GM19238 (cell line): ENCODE data around the gene PRMT1.
A peak's percentile ranks its signal among the peaks of the same experiment; 100 is the strongest.
"Not testable (repeated sequence)": the region's sequence is repeated elsewhere in the genome, so short reads cannot be mapped to it uniquely, and the experiment has no call there.

ENCODE experiments used
- DNase-seq: peaks from one replicate; pipeline ENCODE4 v3.0.0; 2011; ENCODE audit warnings: low spot score; ENCODE audit not compliant: insufficient read length

PRMT1 gene

DNA sequence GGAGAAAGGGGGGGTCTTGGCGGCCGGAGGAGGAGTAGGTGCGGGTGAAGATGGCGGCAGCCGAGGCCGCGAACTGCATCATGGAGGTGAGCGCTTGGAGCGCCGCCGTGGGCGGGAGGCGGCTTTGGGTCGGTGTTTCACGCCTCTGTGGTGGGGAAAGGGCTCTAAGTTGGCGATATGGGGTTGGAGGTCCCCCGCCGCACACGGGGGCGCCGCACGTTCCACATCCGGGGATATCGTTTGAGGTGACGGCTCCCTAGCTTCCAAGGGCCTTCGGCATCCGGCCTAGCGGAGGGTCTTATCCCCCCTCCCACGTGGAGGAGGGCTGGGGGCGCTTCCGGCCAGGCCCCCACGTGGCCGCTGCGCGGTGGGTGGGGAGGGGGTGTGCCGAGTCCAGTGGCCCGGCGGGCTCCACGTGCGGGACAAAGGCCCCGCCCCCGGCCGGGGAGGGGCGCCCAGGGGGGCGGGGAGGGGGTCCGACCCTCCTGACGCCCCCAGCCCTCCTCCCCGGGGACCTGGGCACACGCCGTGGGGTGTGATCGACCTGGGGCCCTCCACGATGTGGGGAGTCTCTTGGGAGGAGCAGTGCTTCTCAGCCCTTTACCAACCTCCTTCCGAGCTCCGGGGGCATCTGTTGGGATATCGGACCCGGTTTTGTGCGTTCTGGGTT, at the start of gene PRMT1:
Gene PRMT1 (plus strand): TSS at position 41 of the 670 bp plus-strand sequence. CDS start 10 bp downstream, at position 51.
- DNase-seq: no peak

DNA sequence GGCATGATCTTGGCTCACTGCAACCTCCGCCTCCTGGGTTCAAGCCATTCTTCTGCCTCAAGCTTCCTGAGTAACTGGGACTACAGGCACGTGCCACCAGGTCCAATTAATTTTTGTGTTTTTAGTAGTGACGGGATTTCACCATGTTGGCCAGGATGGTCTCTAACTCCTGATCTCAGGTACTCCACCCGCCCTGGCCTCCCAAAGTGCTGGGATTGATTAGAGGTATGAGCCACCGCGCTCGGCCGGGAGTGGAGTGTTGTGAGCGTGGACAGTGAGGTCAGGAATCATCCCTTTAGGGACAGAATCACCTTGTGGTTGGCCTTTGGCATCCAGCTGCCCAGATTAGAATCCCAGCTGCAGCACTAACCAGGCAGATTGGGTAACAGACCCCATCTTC, 47.4 kb upstream of the PRMT1 start:
- DNase-seq: no peak

DNA sequence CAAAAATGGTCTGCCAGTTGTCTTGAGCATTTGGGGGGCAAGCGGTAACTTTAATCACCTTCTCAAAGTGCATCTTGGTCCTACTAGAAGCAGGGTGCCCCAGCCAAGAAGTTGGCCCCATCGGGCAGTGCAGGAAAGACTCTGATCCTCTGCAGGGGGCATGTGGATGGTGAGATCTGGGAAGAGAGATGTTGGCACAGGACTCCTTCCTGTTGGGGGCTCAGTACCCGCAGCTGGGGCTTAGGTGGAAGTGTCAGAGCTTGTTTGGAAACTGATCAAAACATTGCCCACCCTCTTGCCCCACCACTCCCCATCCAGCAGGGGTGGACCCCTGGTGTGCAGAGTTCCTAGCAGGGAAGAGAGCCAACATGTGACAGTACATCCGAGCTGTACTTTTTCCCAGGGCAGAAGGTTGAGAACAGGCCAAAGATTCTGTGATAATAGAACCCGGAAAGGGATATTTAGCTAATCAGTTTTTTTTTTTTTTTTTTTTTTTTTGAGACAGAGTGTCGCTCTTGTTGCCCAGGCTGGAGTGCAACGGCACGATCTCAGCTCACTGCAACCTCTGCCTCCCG, 46.0 kb upstream of the PRMT1 start:
- DNase-seq: no peak

DNA sequence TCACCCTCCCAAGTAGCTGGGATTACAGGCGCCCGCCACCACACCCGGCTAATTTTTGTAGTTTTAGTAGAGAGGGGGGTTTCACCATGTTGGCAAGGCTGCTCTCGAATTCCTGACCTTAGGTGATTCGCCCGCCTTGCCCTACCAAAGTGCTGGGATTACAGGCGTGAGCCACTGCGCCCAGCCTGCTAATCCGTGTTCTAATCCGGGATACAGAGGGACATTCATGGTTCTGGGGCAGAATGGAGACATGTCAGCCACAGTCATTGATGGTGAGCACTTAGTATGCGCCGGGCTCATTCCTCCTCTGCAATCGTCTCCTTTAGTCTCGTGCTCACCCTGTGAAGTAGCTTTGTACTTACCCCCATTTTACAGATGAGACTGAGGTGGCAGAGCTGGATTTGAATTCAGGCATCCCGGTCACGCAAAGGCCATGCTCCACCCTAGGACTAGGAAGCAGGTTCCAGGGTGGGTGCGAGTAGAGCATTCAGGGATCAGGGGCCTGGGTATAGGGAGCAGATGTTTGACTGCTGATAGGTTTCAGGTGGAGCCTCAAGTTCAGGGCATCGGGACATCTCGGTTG, 45.4 kb upstream of the PRMT1 start:
- no peak for DNase-seq

DNA sequence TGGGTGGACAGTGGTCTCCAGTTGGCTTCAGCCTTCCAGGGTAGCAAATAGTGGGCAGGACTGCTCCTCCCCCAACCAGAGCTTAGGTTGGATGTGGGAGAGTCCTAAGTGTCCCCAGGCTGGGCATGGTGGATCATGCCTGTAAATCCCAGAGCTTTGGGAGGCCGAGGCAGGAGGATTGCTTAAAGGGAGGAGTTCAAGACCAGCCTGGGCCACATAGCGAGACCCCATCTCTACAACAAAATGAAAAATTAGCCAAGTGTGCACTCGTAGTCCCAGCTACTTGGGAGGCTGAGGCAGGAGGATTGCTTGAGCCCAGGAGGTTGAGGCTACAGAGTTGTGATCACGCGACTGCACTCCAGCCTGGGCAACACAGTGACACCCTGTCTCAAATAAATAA, 44.5 kb upstream of the PRMT1 start:
- DNase-seq: no peak

DNA sequence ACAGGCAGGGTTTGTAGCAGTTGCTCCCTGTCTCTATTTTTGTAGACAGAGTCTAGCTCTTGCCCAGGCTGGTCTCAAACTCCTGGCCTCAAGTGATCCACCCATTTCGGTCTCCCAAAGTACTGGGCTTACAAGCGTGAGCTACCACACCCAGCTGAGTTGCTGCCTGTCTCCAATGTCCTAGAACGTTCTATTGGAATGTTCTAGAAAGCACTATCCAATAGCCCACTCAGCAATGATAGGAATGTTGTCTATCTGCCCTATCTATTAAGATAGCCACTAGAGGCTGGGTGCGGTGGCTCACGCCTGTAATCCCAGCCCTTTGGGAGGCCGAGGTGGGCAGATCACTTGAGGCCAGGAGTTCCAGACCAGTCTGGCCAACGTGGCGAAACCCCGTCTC, 43.8 kb upstream of the PRMT1 start:
- DNase-seq: not testable (repeated sequence)

DNA sequence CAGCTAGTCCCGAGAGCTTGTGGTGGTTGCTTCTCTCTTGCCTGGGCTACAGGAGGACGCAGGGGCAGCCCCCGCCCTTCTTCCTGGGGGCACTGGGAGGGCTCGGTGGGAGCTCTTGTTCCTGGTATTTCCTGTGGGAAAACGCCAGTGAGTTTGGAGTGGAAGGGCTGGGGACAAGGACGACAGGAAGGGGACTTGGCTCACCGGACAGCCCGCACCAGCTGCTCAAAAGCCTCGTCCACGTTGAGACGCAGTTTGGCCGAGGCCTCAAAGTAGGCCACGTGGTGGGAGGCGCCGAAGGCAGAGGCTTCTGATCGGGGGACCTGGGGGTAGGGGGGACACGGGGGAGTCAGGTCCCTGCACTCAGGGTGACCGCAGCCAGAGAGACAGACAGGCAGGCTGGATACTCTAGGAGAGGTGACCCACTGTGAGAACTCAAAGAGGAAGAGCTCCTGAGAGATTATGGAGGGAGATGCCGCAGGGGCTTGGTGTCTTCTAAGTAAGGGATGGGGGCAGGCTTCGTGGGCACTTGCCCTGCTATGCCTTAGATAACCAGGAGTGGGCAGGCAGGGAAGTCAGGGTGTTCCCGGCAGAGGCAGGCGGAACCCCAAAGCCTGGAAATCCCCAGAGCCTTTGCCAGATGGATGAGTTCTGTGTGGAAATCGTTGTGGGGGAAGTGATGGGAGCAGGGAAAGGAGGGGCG, 41.4 kb upstream of the PRMT1 start:
- DNase-seq: no peak

DNA sequence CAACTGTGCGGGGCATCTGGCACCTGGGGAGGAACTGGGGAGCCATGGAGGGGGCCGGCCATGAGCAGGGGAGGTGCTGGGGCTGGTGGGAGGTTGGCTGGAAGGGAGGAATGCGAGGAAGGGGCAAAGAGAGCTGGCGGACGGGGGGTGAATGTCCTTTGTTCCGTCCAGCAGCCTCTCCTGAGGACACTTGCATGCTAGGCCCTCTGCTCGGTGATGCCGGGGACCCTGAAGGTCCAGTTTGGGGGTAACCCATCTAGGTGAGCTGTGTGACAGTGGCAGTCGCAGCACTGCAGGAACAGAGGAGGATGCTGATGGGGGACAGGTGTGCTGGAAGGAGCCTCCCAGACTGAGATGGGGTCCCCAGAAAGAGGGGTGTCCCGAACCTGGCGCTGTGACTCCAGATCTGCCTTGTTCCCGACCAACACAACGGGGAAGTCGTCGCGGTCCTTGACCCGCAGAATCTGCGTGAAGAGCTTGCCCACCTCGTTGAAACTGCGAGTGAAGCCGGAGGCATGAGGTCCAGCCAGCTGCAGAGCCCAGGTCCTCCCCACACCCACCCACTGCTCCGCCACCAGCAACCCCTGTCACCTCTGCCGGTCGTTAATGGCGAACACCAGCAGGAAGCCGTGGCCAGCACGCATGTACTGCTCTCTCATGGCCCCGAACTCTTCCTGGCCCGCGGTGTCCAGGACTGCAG, 40.7 kb upstream of the PRMT1 start:
- DNase-seq: no peak

DNA sequence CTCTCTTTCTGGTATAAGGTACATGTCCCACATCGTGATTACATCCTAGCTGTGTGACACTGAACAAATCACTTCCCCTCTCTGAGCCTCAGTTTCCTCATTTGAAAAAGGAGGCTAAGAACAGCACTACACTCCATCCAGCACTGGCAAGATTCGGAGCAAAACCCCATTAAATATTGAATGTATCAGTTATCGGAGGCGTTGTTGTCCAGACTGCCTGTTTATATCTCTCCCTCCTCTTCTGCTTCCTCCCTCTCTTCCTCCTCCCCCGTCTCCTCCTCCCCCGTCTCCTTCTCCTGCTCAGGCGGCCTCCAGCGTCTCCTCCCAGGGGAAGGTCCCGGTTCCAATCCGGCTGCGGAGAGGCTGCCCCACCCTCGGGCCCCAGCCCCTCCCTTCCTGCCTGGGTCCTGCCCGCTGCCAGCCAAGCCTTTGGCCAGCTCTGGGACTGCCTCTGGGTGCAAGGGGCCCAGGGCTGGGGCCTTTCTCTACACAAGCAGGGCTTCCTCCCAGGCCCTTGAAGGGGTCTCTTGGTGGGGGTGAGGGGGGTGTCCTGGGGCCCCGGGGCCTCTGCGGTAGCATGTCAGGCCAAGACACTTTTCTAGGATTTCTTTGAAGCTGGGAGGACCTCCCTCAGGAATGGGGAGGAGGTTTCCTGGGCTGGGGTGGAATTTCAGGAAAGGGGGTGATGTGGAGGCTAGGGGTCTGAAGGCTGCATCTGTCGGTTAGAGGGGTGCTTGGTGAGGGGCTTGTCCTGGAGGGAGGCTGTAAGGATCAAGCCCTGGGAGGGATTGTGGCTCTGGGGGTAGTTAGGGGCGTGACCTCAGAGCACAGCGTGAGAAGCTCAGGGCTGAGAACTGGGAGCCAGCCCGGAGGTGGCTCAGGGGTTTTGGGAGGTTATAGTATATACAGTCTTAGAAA, 39.0 kb upstream of the PRMT1 start:
- no peak for DNase-seq

DNA sequence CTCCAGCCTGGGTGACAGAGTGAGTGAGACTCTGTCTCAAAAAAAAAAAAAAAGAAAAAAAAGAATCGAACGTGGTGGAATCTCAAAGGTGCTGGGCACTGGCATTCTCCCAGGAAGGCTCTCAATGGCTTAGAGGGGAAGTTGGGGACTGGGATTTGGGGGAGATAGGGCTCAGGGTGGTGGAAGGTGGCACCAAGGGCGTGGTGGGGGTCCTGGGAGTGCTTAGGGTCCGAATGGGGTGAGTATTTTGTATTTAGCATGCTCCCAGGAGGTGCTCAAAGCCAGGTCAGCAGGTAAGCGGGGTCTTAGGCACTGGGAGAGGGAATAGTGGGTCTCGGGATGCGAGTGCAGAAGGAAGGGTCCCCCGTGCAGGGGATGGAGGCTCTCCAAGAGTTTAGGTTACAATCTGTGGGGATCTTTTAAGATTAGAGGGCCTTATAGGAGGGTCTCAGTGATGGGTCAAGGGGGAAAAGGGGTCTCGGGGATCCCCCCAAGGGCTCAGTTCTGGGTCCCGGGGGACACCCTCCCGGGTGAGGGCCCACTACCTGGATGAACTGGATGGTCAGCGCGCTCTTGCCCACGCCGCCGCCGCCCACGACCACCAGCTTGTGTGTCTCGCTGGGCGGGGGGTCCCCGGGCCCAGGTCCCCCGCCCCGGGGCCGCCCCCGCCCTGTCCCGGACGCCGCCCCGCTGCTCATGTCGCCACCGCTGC, 37.5 kb upstream of the PRMT1 start:
- DNase-seq: no peak

DNA sequence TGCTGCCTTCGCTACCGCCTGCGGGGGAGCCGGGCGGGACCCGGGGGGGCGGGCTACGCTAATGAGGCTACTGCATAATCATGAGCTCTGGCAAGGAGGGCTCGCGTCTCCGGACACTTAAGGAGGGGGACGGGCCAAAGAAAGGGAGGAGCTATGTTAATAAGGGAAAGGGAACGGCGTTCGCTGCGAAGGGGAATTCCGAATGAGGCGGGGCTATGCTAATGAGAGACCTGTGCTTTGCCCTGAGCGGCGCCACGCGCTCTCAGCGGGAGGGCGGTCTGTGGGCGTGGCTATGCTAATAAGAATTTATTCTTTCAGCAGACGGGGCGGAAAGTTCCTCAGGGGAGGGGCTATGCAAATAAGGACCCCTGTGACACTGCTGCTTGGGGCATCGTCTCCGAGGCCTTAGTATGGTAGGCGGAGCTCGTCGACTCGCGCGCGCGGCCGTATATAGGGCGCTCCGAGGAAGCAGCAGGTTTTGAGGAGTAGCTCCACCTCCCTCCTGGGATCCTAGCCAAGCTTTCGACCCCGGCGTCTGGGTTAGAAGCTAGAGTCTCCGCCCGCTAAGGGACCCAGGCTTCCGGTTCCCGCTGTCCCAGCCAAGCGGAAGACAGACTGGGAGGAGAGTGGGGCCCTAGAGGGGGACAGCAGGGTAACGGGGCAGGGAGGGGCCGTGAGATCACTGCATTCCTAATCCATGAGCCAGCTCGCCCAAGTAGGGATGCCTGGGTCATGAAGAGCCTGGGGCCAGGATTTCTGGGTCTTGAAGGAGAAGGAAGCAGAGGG, 36.8 kb upstream of the PRMT1 start, which contains the start of gene RRAS:
Gene RRAS (minus strand): TSS at position 31 of the 786 bp plus-strand sequence. CDS start 45 bp downstream, outside the sequence.
- DNase-seq: peak; percentile 92

DNA sequence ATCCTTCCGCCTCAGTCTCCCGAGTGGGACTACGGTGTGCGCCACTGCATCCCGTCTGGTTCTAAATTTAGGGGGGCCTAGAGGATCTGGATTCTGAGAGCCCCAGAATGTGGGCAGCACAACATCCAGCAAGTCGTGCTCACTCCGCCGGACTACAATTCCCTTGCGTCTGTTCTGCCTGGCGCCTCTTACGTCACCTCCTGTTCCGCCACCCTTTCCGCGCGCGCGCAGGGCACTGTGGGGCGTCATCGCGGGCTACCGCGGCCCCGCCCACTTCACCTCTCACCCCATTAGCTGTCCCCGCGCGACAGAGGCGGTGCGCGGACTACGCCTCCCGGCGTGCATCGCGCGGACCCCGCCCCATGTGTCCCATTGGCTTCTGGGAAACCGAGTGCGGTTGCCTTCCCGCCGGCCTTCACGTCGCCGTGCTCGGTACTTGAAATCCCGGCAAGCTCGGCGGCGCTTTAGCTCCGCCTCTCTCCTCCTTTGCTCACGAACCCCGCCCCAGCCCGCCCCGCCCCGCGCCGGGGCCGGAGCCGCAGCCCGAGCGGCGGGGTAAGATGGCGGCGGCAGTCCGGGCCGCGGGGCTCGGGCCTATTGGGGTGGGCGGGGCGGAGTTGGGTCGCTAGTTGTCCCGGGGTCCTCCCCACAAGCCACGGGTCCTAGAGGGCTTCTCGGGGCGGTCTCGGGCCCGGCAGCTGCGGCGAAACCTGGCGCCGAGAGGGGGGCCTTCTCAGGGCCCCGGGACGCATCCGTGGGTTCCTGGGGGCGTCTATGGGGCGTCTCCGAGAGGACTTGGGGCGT, 35.2 kb upstream of the PRMT1 start, which contains the start of gene SCAF1:
Gene SCAF1 (plus strand): TSS at position 522 of the 804 bp plus-strand sequence. CDS start 2,818 bp downstream, outside the sequence.
- DNase-seq: peak; percentile 97

DNA sequence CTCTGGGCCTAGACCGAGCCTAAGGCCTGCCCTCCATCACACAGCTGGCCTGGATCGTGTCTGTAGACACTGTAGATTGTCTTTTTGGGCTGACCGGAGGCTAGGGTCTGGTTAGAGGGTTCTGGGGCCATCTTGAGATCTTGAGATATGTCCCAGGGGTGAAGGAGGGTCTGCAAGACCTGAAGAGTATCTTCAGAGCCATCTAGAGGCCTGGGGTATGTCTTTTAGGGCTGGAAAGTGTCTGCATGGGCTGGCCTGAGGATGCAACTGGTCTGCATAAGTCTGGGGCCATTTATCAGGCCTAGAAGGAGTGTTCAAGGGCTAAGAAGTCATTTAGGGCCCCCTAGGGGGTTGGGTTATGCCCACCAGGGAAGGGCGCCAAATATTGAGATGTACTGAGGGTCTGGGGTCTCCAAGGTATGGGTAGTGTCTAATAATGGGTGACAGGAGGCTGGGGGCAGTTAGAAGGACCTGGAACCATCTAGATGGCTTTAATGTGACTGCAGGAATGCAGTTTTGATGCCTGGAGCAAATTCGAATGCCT, 34.5 kb upstream of the PRMT1 start:
- DNase-seq: no peak

DNA sequence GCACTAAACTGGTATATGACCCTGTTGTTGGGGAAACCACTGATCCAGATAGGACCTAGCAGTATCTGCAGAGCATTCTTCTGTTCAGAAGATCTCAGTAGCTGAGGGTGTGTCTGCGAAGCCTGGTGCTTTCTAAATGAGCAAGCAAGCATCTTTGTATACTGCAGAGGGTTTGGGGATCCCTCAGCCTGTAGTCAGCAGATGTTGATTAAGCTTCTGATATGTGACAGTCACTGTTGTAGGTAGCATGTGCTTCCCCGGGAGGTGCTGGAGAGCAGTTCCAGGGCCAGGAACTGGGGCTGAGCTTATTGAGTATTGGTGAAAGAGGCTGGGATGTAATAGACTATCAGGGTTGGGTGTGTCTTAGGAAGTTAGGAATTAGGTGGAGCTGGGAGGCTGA, 33.6 kb upstream of the PRMT1 start:
- no peak for DNase-seq

DNA sequence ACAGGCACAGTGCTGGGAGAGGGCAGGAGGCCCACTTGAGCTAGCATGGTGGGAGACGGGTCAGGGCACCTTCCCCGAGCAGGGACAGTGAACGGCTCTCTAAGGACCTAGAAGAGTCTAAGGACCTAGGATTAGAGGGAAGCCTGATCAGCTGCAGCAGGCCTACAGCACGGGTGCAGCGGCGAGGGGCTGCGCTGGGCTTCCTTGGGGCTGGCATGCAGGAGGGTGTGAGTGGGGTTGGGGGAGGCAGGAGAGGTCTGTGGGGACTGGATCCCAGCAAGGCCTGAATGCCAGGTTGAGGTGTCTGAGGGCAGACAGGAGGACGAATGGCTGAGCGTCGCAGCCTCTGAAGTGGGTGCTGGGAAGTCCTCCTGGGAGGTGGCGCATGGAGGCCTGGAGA, 31.5 kb upstream of the PRMT1 start:
- no peak for DNase-seq

DNA sequence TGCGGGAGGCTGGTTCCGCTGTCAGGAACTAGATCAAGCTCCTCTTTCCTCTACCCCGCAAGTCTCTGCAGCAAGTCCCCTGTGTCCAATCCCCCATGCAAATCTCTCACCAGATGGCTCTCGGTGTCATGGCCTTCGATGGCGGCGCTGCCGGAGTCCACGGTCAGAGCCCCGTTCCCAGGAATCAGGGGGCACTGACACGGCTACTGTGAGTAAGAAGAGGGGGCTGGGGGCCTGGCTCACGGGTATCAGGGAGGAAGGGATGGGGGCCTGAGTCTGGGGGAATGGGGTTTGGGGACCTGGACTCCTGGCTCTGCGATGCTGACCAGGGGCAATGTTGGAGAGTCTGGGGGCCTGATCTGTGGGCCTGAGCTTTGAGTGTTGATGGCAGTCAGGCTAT, 31.1 kb upstream of the PRMT1 start:
- no peak for DNase-seq

DNA sequence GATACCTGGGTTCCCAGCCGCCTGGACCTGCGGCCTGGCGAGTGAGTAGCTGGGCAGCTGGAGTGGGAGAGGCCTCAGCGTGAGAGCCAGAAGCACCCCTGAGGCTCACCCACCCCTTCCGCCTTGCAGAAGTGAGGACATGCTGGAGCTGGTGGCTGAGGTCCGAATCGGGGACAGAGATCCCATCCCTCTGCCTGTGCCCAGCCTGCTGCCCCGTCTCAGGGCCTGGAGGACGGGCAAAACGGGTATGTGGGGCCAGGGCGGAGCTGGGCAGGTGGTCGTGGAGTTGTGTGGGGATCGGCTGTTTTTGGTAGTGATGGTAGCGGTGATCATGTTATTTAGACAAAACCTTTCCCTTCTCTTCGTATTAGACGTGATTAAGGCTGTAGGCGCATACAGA, 30.5 kb upstream of the PRMT1 start:
- no peak for DNase-seq
